OCI-LY3 (cell line): ENCODE data around the gene IBTK.

Experiments used
- CTCF ChIP-seq: fragments of 200-600, 300-600 bp; sonication (generic); IDR thresholded peaks from 2 replicates; pipeline ENCODE4 v1.5.1; 2014; ENCODE audit warnings: antibody characterized with exemption, low read length, low read depth
- EZH2phosphoT487 ChIP-seq: fragments of 200-600 bp; shearing (Covaris generic); IDR thresholded peaks from 2 replicates; pipeline ENCODE4 v1.6.1; 2018; ENCODE audit warnings: antibody characterized with exemption, mixed run types, low read depth

GRCh38 chr6:82248273-82248735 lies 760 bp upstream of the IBTK start:
- TF ChIP-seq CTCF = no peak
- no peak for TF ChIP-seq EZH2phosphoT487
